ENCODE measurements around the gene HEATR5A. TPM values are rescaled to one million over a fixed set of nuclear protein-coding genes. Genes with fewer than 3 reads are reported as not detected.

HEATR5A gene
- polyA plus RNA-seq, 3 donors: 13.1 to 21.0 (median 16.8) TPM

DNA sequence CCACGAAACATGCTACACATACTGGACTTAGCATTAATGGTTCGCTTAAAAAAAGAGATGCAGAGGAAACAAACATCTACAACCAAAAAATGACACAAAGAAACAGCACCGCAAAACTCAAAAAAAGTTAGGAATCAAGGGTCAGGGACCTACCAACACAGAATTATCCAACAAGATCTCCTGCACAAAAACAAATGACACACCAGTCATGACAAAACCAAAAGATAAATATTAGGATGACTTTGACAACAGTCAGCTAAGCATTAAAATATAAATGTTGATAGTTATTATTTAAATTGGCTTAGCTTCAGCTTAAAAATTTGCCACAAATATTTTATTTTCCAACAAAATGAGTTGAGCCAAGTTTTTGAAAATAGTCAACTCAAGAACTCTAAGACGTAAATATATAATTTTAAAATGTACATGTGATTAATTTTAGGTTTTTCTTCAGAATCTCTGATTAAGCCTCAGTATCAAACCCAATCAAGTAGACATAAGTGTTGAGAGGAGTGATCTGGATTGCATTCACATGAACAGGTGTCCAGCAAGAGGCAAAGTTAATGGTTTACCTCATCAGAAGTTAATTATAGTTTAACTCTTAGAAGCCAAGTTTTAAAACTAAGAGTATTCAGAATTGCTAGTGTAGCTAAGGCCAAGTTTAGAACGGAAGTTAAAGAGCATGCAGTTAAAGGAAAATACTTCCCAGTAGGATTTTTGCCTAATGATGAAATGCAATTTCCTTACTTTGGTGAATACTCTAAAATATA is 79.9 kb downstream of the HEATR5A start:
- peaks cover 2% of the 10 kb centered on the region for H3K4me1 Mint-ChIP-seq
- no peaks in the 10 kb centered on the region for H3K27me3 Mint-ChIP-seq (ENCODE audit: low read depth in 3 of 3)
- no peak overlapping the region for H3K27ac Mint-ChIP-seq
- Histone ChIP-seq H3K9me3 (replicated peaks in 1 of 2; ENCODE audit: control insufficient read depth in 1 of 2, insufficient read depth in 1 of 2, low read length in 2 of 2) (no peaks in the 10 kb centered on the region), H3K27ac (ENCODE audit: low read depth in 1 of 2, low read length in 2 of 2) (no peak overlapping the region), H3K4me1 (ENCODE audit: control insufficient read depth in 1 of 2, insufficient read depth in 2 of 2, low read length in 2 of 2) (no peaks in the 10 kb centered on the region), H3K79me2 (ENCODE audit: insufficient read depth, low read length) (no peaks in the 10 kb centered on the region), H3K4me3 (replicated peaks in 1 of 3; ENCODE audit: low read depth in 2 of 3, low read length in 3 of 3) (no peak overlapping the region), H3K36me3 (replicated peaks in 1 of 2; ENCODE audit: control insufficient read depth in 1 of 2, insufficient read depth in 2 of 2, low read length in 2 of 2) (peaks cover 76 to 92% of the 10 kb centered on the region in 2 donors), H4K20me1 (ENCODE audit: insufficient read depth, low read length) (no peaks in the 10 kb centered on the region), H3K4me2 (replicated peaks; ENCODE audit: extremely low read depth, low read length, poor library complexity, severe bottlenecking) (no peak overlapping the region), H3K27me3 (ENCODE audit: control insufficient read depth in 2 of 2, insufficient read depth in 2 of 2, low read length in 2 of 2) (no peaks in the 10 kb centered on the region), H3K9ac (ENCODE audit: insufficient read depth, low read length, poor library complexity, severe bottlenecking) (no peak overlapping the region), H2AFZ (ENCODE audit: insufficient read depth, low read depth, low read length, poor library complexity, severe bottlenecking) (no peak overlapping the region)
- no peaks in the 10 kb centered on the region for H3K9me3 Mint-ChIP-seq
- no peak for DNase-seq
- H3K36me3 Mint-ChIP-seq: peaks cover 51 to 68% of the 10 kb centered on the region in 2 donors
- TF ChIP-seq, protein P1, sequence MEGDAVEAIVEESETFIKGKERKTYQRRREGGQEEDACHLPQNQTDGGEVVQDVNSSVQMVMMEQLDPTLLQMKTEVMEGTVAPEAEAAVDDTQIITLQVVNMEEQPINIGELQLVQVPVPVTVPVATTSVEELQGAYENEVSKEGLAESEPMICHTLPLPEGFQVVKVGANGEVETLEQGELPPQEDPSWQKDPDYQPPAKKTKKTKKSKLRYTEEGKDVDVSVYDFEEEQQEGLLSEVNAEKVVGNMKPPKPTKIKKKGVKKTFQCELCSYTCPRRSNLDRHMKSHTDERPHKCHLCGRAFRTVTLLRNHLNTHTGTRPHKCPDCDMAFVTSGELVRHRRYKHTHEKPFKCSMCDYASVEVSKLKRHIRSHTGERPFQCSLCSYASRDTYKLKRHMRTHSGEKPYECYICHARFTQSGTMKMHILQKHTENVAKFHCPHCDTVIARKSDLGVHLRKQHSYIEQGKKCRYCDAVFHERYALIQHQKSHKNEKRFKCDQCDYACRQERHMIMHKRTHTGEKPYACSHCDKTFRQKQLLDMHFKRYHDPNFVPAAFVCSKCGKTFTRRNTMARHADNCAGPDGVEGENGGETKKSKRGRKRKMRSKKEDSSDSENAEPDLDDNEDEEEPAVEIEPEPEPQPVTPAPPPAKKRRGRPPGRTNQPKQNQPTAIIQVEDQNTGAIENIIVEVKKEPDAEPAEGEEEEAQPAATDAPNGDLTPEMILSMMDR (IDR thresholded peaks at IDR 0.05): no peak
- WGBS (ENCODE audit: insufficient coverage): no CpG with 5 or more reads among the region's 5 CpGs
- intact Hi-C loops (cut with micrococcal nuclease): no loop called here
- no peak overlapping the region for H3K4me3 Mint-ChIP-seq

DNA sequence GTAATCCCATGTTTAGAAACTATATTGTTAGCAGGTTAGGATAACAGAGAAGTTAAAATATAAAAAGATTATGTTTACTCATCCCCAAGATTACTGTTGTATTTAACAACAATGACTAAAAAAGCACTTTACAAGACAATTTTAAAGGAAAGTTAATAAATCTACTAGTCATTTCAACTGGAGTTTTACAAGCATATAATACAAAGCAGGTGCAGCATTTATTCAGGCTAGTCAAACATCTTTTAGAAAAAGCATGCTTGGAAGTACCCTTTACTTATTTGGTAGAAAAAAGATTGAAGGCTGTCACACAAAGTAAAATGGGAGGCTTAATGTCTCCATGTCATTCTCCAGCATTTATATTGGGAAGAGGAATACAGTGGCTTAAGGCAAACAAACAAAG is 80.6 kb downstream of the HEATR5A start:
- Histone ChIP-seq H3K27me3 (ENCODE audit: control insufficient read depth in 2 of 2, insufficient read depth in 2 of 2, low read length in 2 of 2) (no peaks in the 10 kb centered on the region), H3K36me3 (replicated peaks in 1 of 2; ENCODE audit: control insufficient read depth in 1 of 2, insufficient read depth in 2 of 2, low read length in 2 of 2) (peaks cover 76 to 91% of the 10 kb centered on the region in 2 donors), H3K79me2 (ENCODE audit: insufficient read depth, low read length) (no peaks in the 10 kb centered on the region), H3K9me3 (replicated peaks in 1 of 2; ENCODE audit: control insufficient read depth in 1 of 2, insufficient read depth in 1 of 2, low read length in 2 of 2) (no peaks in the 10 kb centered on the region), H3K27ac (ENCODE audit: low read depth in 1 of 2, low read length in 2 of 2) (no peak overlapping the region), H3K4me1 (ENCODE audit: control insufficient read depth in 1 of 2, insufficient read depth in 2 of 2, low read length in 2 of 2) (no peaks in the 10 kb centered on the region), H3K4me3 (replicated peaks in 1 of 3; ENCODE audit: low read depth in 2 of 3, low read length in 3 of 3) (no peak overlapping the region), H3K4me2 (replicated peaks; ENCODE audit: extremely low read depth, low read length, poor library complexity, severe bottlenecking) (no peak overlapping the region), H4K20me1 (ENCODE audit: insufficient read depth, low read length) (no peaks in the 10 kb centered on the region), H3K9ac (ENCODE audit: insufficient read depth, low read length, poor library complexity, severe bottlenecking) (no peak overlapping the region), H2AFZ (ENCODE audit: insufficient read depth, low read depth, low read length, poor library complexity, severe bottlenecking) (no peak overlapping the region)
- no peak overlapping the region for H3K4me3 Mint-ChIP-seq
- H3K36me3 Mint-ChIP-seq: peaks cover 51 to 67% of the 10 kb centered on the region in 2 donors
- intact Hi-C loops (cut with micrococcal nuclease): no loop called here
- no peak overlapping the region for H3K27ac Mint-ChIP-seq
- TF ChIP-seq, protein P1 (IDR thresholded peaks at IDR 0.05): no peak
- H3K27me3 Mint-ChIP-seq (ENCODE audit: low read depth in 3 of 3): no peaks in the 10 kb centered on the region
- peaks cover 0 to 3% (median 0%) of the 10 kb centered on the region in 7 donors for H3K9me3 Mint-ChIP-seq
- no peak for DNase-seq
- H3K4me1 Mint-ChIP-seq: peaks cover 2% of the 10 kb centered on the region

All from CD14-positive monocyte (primary cell).